Parathyroid adenoma (tissue), 2 donors: ENCODE measurements around the gene NAB2.

Experiments used
- H2AFZ ChIP-seq: fragments of 300-600 bp; sonication (generic); one replicate; pipeline ENCODE4 v1.7.0; 2017; ENCODE audit warnings: antibody characterized with exemption, mild to moderate bottlenecking
- H3K27ac ChIP-seq: fragments of 300-600 bp; sonication (generic); one replicate; pipeline ENCODE4 v1.7.0; 2017
- H3K27me3 ChIP-seq: fragments of 300-600 bp; sonication (generic); one replicate; pipeline ENCODE4 v1.7.0; 2017; ENCODE audit warnings: low read length; ENCODE audit not compliant: control insufficient read depth, insufficient read depth
- H3K36me3 ChIP-seq: fragments of 300-600 bp; sonication (generic); one replicate; pipeline ENCODE4 v1.7.0; 2017; ENCODE audit warnings: low read length; ENCODE audit not compliant: control insufficient read depth, insufficient read depth
- H3K4me1 ChIP-seq: fragments of 300-600 bp; sonication (generic); one replicate; pipeline ENCODE4 v1.7.0; 2017; ENCODE audit warnings: control low read depth
- H3K4me2 ChIP-seq: fragments of 300-600 bp; sonication (generic); one replicate; pipeline ENCODE4 v1.7.0; 2017; ENCODE audit warnings: low read length
- H3K4me3 ChIP-seq: fragments of 300-600 bp; sonication (generic); one replicate; pipeline ENCODE4 v1.7.0; 2017; ENCODE audit warnings: low read depth, low read length
- H3K79me2 ChIP-seq: fragments of 300-600 bp; sonication (generic); one replicate; pipeline ENCODE4 v1.7.0; 2017; ENCODE audit warnings: control low read depth
- H3K9ac ChIP-seq: fragments of 300-600 bp; sonication (generic); one replicate; pipeline ENCODE4 v1.7.0; 2017; ENCODE audit warnings: mild to moderate bottlenecking
- H3K9me3 ChIP-seq: fragments of 300-600 bp; sonication (generic); one replicate; pipeline ENCODE4 v1.7.0; 2017; ENCODE audit warnings: low read length; ENCODE audit not compliant: control insufficient read depth
- TF ChIP-seq, protein P1 (sequence below): fragments of 300-600 bp; sonication (generic); IDR thresholded peaks from one replicate; pipeline ENCODE4 v1.7.0; 2017; ENCODE audit warnings: antibody characterized with exemption, mild to moderate bottlenecking
- donor health status: primary hyperparathyroidism.

The NAB2 gene

GRCh38 chr12:57087691-57088353 is 1.1 kb upstream of the NAB2 start:
- H3K36me3 ChIP-seq: no peaks in the 10 kb centered on the region
- H2AFZ ChIP-seq: peak overlapping the region; percentile 85
- peak overlapping the region; percentile 83 for H3K4me3 ChIP-seq
- peak overlapping the region; percentile 24 for H3K9ac ChIP-seq
- peaks cover 31% of the 10 kb centered on the region for H3K4me1 ChIP-seq
- H3K79me2 ChIP-seq: peaks cover 15% of the 10 kb centered on the region
- H3K27ac ChIP-seq: peak overlapping the region; percentile 99
- TF ChIP-seq, protein P1, sequence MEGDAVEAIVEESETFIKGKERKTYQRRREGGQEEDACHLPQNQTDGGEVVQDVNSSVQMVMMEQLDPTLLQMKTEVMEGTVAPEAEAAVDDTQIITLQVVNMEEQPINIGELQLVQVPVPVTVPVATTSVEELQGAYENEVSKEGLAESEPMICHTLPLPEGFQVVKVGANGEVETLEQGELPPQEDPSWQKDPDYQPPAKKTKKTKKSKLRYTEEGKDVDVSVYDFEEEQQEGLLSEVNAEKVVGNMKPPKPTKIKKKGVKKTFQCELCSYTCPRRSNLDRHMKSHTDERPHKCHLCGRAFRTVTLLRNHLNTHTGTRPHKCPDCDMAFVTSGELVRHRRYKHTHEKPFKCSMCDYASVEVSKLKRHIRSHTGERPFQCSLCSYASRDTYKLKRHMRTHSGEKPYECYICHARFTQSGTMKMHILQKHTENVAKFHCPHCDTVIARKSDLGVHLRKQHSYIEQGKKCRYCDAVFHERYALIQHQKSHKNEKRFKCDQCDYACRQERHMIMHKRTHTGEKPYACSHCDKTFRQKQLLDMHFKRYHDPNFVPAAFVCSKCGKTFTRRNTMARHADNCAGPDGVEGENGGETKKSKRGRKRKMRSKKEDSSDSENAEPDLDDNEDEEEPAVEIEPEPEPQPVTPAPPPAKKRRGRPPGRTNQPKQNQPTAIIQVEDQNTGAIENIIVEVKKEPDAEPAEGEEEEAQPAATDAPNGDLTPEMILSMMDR: no peak
- no peaks in the 10 kb centered on the region for H3K27me3 ChIP-seq
- peak overlapping the region; percentile 64 for H3K4me2 ChIP-seq
- H3K9me3 ChIP-seq: no peaks in the 10 kb centered on the region

GRCh38 chr12:57089271-57090245 is 644 bp downstream of the NAB2 start:
- Histone ChIP-seq H3K9ac (peak overlapping the region; percentile 58), H3K36me3 (no peaks in the 10 kb centered on the region), H3K4me2 (peak overlapping the region; percentile 59), H3K27ac (peak overlapping the region; percentile 93), H3K4me1 (peaks cover 36% of the 10 kb centered on the region), H2AFZ (peak overlapping the region; percentile 71), H3K27me3 (no peaks in the 10 kb centered on the region), H3K9me3 (no peaks in the 10 kb centered on the region), H3K79me2 (peaks cover 16% of the 10 kb centered on the region), H3K4me3 (peak overlapping the region; percentile 74)
- TF ChIP-seq, protein P1: no peak

GRCh38 chr12:57090490-57090889 is 1.6 kb downstream of the NAB2 start:
- Histone ChIP-seq H3K4me1 (peaks cover 34% of the 10 kb centered on the region), H3K4me2 (peak overlapping the region; percentile 62), H3K27me3 (no peaks in the 10 kb centered on the region), H2AFZ (no peak overlapping the region), H3K9me3 (no peaks in the 10 kb centered on the region), H3K4me3 (no peak overlapping the region), H3K27ac (peak overlapping the region; percentile 93), H3K9ac (no peak overlapping the region), H3K79me2 (peaks cover 16% of the 10 kb centered on the region), H3K36me3 (no peaks in the 10 kb centered on the region)
- TF ChIP-seq, protein P1: no peak

- Histone ChIP-seq H3K36me3 (no peaks in the 10 kb centered on the region), H3K9ac (no peak overlapping the region), H3K9me3 (no peaks in the 10 kb centered on the region), H3K79me2 (peaks cover 16% of the 10 kb centered on the region), H3K4me1 (peaks cover 29% of the 10 kb centered on the region), H2AFZ (no peak overlapping the region), H3K27ac (peak overlapping the region; percentile 93), H3K4me3 (no peak overlapping the region), H3K27me3 (no peaks in the 10 kb centered on the region), H3K4me2 (peak overlapping the region; percentile 62)
- TF ChIP-seq, protein P1: no peak
Observed at GRCh38 chr12:57090924-57091637, 2.2 kb downstream of the NAB2 start.
